GM10248 (cell line): Measurements from ENCODE around the gene TMEM161A.

Source experiments
- CTCF ChIA-PET: fragments of 300-600 bp; sonication (Branson Sonifier 250); formaldehyde crosslinking; extraction: SDS; loops from one replicate; lab custom pipeline; 2021; ENCODE audit warnings: antibody characterized with exemption; lab: Yijun Ruan, JAX
- POLR2A ChIA-PET: fragments of 350-650 bp; sonication (Branson Sonifier 250); formaldehyde crosslinking; extraction: SDS; loops from one replicate; lab custom pipeline; 2020; ENCODE audit warnings: antibody characterized with exemption; lab: Yijun Ruan, JAX
- DNase-seq: peaks from one replicate; pipeline ENCODE4 v3.0.0; 2012; ENCODE audit errors: extremely low spot score
- CTCF ChIP-seq: IDR thresholded peaks from 2 replicates; pipeline ENCODE4 v1.5.1; 2012; ENCODE audit warnings: mild to moderate bottlenecking, low read depth; ENCODE audit errors: extremely low read depth, missing control alignments, control extremely low read depth

The TMEM161A gene

GRCh38 chr19:19115954-19116353, 22.3 kb downstream of the TMEM161A start:
- peak; percentile 64 for TF ChIP-seq CTCF
- ChIA-PET POLR2A (interaction anchor here (0.5 kb wide), 1 partner anchor 526 kb away, joined by 8 read pairs; no protein-coding TSS in a partner anchor), CTCF (interaction anchor here (0.8 to 1.5 kb wide), 12 partner anchors 10 to 61 kb away, joined by 3 to 5 read pairs (median 3); no protein-coding TSS in a partner anchor)
- peak; percentile 74 for DNase-seq

GRCh38 chr19:19113040-19113626, 25.1 kb downstream of the TMEM161A start:
- peak; percentile 35 for DNase-seq
- TF ChIP-seq CTCF, result no peak
- ChIA-PET CTCF (no interaction called here), POLR2A (no interaction called here)

GRCh38 chr19:19111967-19112580, 26.2 kb downstream of the TMEM161A start:
- no peak for DNase-seq
- ChIA-PET POLR2A (no interaction called here), CTCF (no interaction called here)
- no peak for TF ChIP-seq CTCF

GRCh38 chr19:19111136-19111835, 27.0 kb downstream of the TMEM161A start:
- ChIA-PET POLR2A (no interaction called here), CTCF (interaction anchor here (0.7 kb wide), 1 partner anchor 48 kb away, joined by 3 read pairs; no protein-coding TSS in a partner anchor)
- no peak for DNase-seq
- no peak for TF ChIP-seq CTCF

- peak; percentile 49 for DNase-seq
- ChIA-PET CTCF (interaction anchor here (0.7 kb wide), 1 partner anchor 49 kb away, joined by 3 read pairs; no protein-coding TSS in a partner anchor), POLR2A (no interaction called here)
- TF ChIP-seq CTCF, result peak; percentile 32
Observed at GRCh38 chr19:19110410-19111135, 27.7 kb downstream of the TMEM161A start.

GRCh38 chr19:19109601-19110000, 28.7 kb downstream of the TMEM161A start:
- POLR2A ChIA-PET, result no interaction called here
- DNase-seq, result no peak
- TF ChIP-seq CTCF, result no peak
- CTCF ChIA-PET, result no interaction called here
